ENCODE data around the gene MAGEF1. TPM values are rescaled to one million over a fixed set of nuclear protein-coding genes. Genes with fewer than 3 reads are reported as not detected.

The MAGEF1 gene
- total and polyA plus RNA-seq, 10 donors = 16.5 to 42.1 (median 20.8) TPM

GRCh38 chr3:184691397-184692231 is 20.2 kb downstream of the MAGEF1 start:
- Histone ChIP-seq H3K27ac (peak overlapping the region in 4 of 8 donors; percentile 4 to 53 (median 34)), H3K27me3 (replicated peaks in 1 of 7) (no peaks in the 10 kb centered on the region), H3K4me3 (no peak overlapping the region), H3K4me1 (peaks cover 7 to 44% (median 29%) of the 10 kb centered on the region in 6 donors), H3K36me3 (no peaks in the 10 kb centered on the region), H3K9me3 (no peaks in the 10 kb centered on the region)
- intact Hi-C loops (cut with DNase I; ENCODE audit: low total_unique reads) = no loop called here
- WGBS, 5 donors = 43 to 64% (median 52%) methylated on average over 22 to 23 of the region's 23 CpGs
- TF ChIP-seq POLR2A (IDR thresholded peaks at IDR 0.05) (no peak), POLR2AphosphoS5 (IDR thresholded peaks at IDR 0.05) (peak in 2 of 3 donors; percentile 24 to 44)
- DNase-seq = peak; percentile 86

- DNase-seq = no peak
- Histone ChIP-seq H3K36me3 (no peaks in the 10 kb centered on the region), H3K4me1 (peaks cover 7 to 44% (median 29%) of the 10 kb centered on the region in 6 donors), H3K27me3 (replicated peaks in 1 of 7) (no peaks in the 10 kb centered on the region), H3K4me3 (no peak overlapping the region), H3K27ac (peak overlapping the region in 4 of 8 donors; percentile 4 to 53 (median 34)), H3K9me3 (no peaks in the 10 kb centered on the region)
- intact Hi-C loops (cut with DNase I; ENCODE audit: low total_unique reads) = no loop called here
- 76 to 86% (median 80%) methylated on average over 15 to 16 of the region's 16 CpGs for WGBS, 5 donors
- TF ChIP-seq CTCF (IDR thresholded peaks at IDR 0.05 in 8 of 11, conservative IDR thresholded peaks at IDR 0.05 in 3 of 11) (no peak), POLR2A (IDR thresholded peaks at IDR 0.05) (no peak), POLR2AphosphoS5 (IDR thresholded peaks at IDR 0.05) (no peak)
Observed at GRCh38 chr3:184690192-184690883, 21.5 kb downstream of the MAGEF1 start.

GRCh38 chr3:184688882-184689271 is 23.0 kb downstream of the MAGEF1 start:
- TF ChIP-seq CTCF (IDR thresholded peaks at IDR 0.05 in 8 of 11, conservative IDR thresholded peaks at IDR 0.05 in 3 of 11) (no peak), POLR2A (IDR thresholded peaks at IDR 0.05) (no peak), POLR2AphosphoS5 (IDR thresholded peaks at IDR 0.05) (no peak)
- no peaks in the 10 kb centered on the region for H3K9me3 ChIP-seq
- H3K27me3 ChIP-seq (replicated peaks in 1 of 7) = peaks cover 0 to 4% (median 0%) of the 10 kb centered on the region in 7 donors
- no peak overlapping the region for H3K4me3 ChIP-seq
- no peak for DNase-seq
- peaks cover 7 to 44% (median 29%) of the 10 kb centered on the region in 6 donors for H3K4me1 ChIP-seq
- H3K27ac ChIP-seq = no peak overlapping the region
- H3K36me3 ChIP-seq = no peaks in the 10 kb centered on the region
- WGBS, 5 donors = 73 to 86% (median 82%) methylated on average over 7 of the region's 7 CpGs
- intact Hi-C loops (cut with DNase I; ENCODE audit: low total_unique reads) = no loop called here

- Histone ChIP-seq H3K36me3 (no peaks in the 10 kb centered on the region), H3K4me1 (peaks cover 7 to 44% (median 29%) of the 10 kb centered on the region in 6 donors), H3K27me3 (replicated peaks in 1 of 7) (peaks cover 0 to 4% (median 0%) of the 10 kb centered on the region in 7 donors), H3K4me3 (no peak overlapping the region), H3K27ac (peak overlapping the region in 2 of 8 donors; percentile 38 to 64), H3K9me3 (no peaks in the 10 kb centered on the region)
- WGBS, 5 donors = 66 to 84% (median 76%) methylated on average over 5 of the region's 5 CpGs
- no peak for DNase-seq
- intact Hi-C loops (cut with DNase I; ENCODE audit: low total_unique reads) = no loop called here
- no peak for TF ChIP-seq POLR2AphosphoS5 (IDR thresholded peaks at IDR 0.05)
- TF ChIP-seq CTCF (IDR thresholded peaks at IDR 0.05 in 8 of 11, conservative IDR thresholded peaks at IDR 0.05 in 3 of 11) = no peak
- TF ChIP-seq POLR2A (IDR thresholded peaks at IDR 0.05) = no peak
Observed at GRCh38 chr3:184688251-184688881, 23.5 kb downstream of the MAGEF1 start.
